HG02610 (cell line): ENCODE results near the gene MAST4.

Experiments used
- ATAC-seq: cut with Tn5 transposase; IDR thresholded peaks from one replicate; pipeline ENCODE4 v1.9.1; 2021; ENCODE audit warnings: mild to moderate bottlenecking, moderate library complexity; ENCODE audit not compliant: unreplicated experiment

Gene MAST4

GRCh38 chr5:66595756-66596635 lies at the start of gene MAST4:
Gene MAST4 (plus strand): TSS chr5:66596393. CDS start chr5:66596656, 263 bp downstream.
- ATAC-seq: peak; percentile 98

GRCh38 chr5:66546541-66546940 lies 49.7 kb upstream of the MAST4 start:
- ATAC-seq: no peak

GRCh38 chr5:66551338-66551737 lies 44.9 kb upstream of the MAST4 start:
- no peak for ATAC-seq

- no peak for ATAC-seq
These were observed 44.2 kb upstream of the MAST4 start for GRCh38 chr5:66551945-66552344.

- no peak for ATAC-seq
These were observed 42.8 kb upstream of the MAST4 start for GRCh38 chr5:66553368-66553912.

GRCh38 chr5:66553916-66554575 lies 42.1 kb upstream of the MAST4 start:
- peak; percentile 98 for ATAC-seq

- ATAC-seq: no peak
These were observed 41.3 kb upstream of the MAST4 start for GRCh38 chr5:66554884-66555283.

- ATAC-seq: no peak
These were observed 37.6 kb upstream of the MAST4 start for GRCh38 chr5:66558560-66558959.

- no peak for ATAC-seq
These were observed 35.8 kb upstream of the MAST4 start for GRCh38 chr5:66560371-66560770.

GRCh38 chr5:66561256-66561990 lies 34.8 kb upstream of the MAST4 start:
- ATAC-seq: no peak

GRCh38 chr5:66565878-66566277 lies 30.3 kb upstream of the MAST4 start:
- no peak for ATAC-seq

GRCh38 chr5:66567474-66567873 lies 28.7 kb upstream of the MAST4 start:
- ATAC-seq: no peak

- ATAC-seq: no peak
These were observed 26.0 kb upstream of the MAST4 start for GRCh38 chr5:66570201-66570600.

- no peak for ATAC-seq
These were observed 22.5 kb upstream of the MAST4 start for GRCh38 chr5:66573733-66574132.

GRCh38 chr5:66582499-66583165 lies 13.6 kb upstream of the MAST4 start:
- no peak for ATAC-seq

GRCh38 chr5:66585291-66585690 lies 10.9 kb upstream of the MAST4 start:
- no peak for ATAC-seq

GRCh38 chr5:66587771-66588170 lies 8.4 kb upstream of the MAST4 start:
- ATAC-seq: no peak

GRCh38 chr5:66596636-66597182 lies 516 bp downstream of the MAST4 start:
- ATAC-seq: peak; percentile 17

GRCh38 chr5:66597183-66597757 lies 1.1 kb downstream of the MAST4 start:
- ATAC-seq: no peak

- ATAC-seq: no peak
These were observed 6.4 kb downstream of the MAST4 start for GRCh38 chr5:66602621-66603020.
